ENCODE data around the gene ARSG. TPM values are rescaled to one million over a fixed set of nuclear protein-coding genes. Genes with fewer than 3 reads are reported as not detected.
"Not testable (repeated sequence)": the region's sequence is repeated elsewhere in the genome, so short reads cannot be mapped to it uniquely, and the experiment has no call there.

The ARSG gene
- total and polyA plus RNA-seq, 4 donors = 0.88 to 7.1 (median 4.6) TPM

- intact Hi-C loops (cut with DNase I); H3K9me3 ChIP-seq (ENCODE audit: control insufficient read depth, low read length); H3K4me3 ChIP-seq (ENCODE audit: low read length in 2 of 2); H3K36me3 ChIP-seq (ENCODE audit: control insufficient read depth in 1 of 2, insufficient read depth in 2 of 2, low read length in 1 of 2); H3K27ac ChIP-seq (ENCODE audit: low read depth in 1 of 2, low read length in 2 of 2); ATAC-seq (ENCODE audit: low FRiP score); H3K27me3 ChIP-seq (ENCODE audit: control insufficient read depth in 1 of 2, insufficient read depth in 2 of 2, low read length in 1 of 2); DNase-seq; H3K4me1 ChIP-seq (ENCODE audit: control insufficient read depth in 1 of 2, insufficient read depth in 2 of 2, low read length in 2 of 2): not testable (repeated sequence)
- WGBS, 2 donors = 93 to 94% methylated on average over 5 of the region's 5 CpGs
These were observed 63.8 kb downstream of the ARSG start for GRCh38 chr17:68355108-68355507.

- Histone ChIP-seq H3K9me3 (ENCODE audit: control insufficient read depth, low read length) (no peaks in the 10 kb centered on the region), H3K27ac (ENCODE audit: low read depth in 1 of 2, low read length in 2 of 2) (no peak overlapping the region), H3K4me3 (ENCODE audit: low read length in 2 of 2) (no peak overlapping the region), H3K27me3 (ENCODE audit: control insufficient read depth in 1 of 2, insufficient read depth in 2 of 2, low read length in 1 of 2) (no peaks in the 10 kb centered on the region), H3K4me1 (ENCODE audit: control insufficient read depth in 1 of 2, insufficient read depth in 2 of 2, low read length in 2 of 2) (no peaks in the 10 kb centered on the region), H3K36me3 (ENCODE audit: control insufficient read depth in 1 of 2, insufficient read depth in 2 of 2, low read length in 1 of 2) (no peaks in the 10 kb centered on the region)
- 85 to 90% methylated on average over 8 of the region's 8 CpGs for WGBS, 2 donors
- no peak for ATAC-seq (ENCODE audit: low FRiP score)
- no peak for DNase-seq
- intact Hi-C loops (cut with DNase I) = no loop called here
These were observed 65.2 kb downstream of the ARSG start for GRCh38 chr17:68356520-68356919.

GRCh38 chr17:68356949-68357455 is 65.7 kb downstream of the ARSG start:
- ATAC-seq (ENCODE audit: low FRiP score) (no peak), DNase-seq (no peak)
- intact Hi-C loops (cut with DNase I) = no loop called here
- H3K27ac ChIP-seq (ENCODE audit: low read depth in 1 of 2, low read length in 2 of 2) = no peak overlapping the region
- no peaks in the 10 kb centered on the region for H3K27me3 ChIP-seq (ENCODE audit: control insufficient read depth in 1 of 2, insufficient read depth in 2 of 2, low read length in 1 of 2)
- no peaks in the 10 kb centered on the region for H3K36me3 ChIP-seq (ENCODE audit: control insufficient read depth in 1 of 2, insufficient read depth in 2 of 2, low read length in 1 of 2)
- no peaks in the 10 kb centered on the region for H3K4me1 ChIP-seq (ENCODE audit: control insufficient read depth in 1 of 2, insufficient read depth in 2 of 2, low read length in 2 of 2)
- H3K4me3 ChIP-seq (ENCODE audit: low read length in 2 of 2) = no peak overlapping the region
- 85 to 87% methylated on average over 3 of the region's 3 CpGs for WGBS, 2 donors
- H3K9me3 ChIP-seq (ENCODE audit: control insufficient read depth, low read length) = no peaks in the 10 kb centered on the region

- intact Hi-C loops (cut with DNase I) = no loop called here
- Histone ChIP-seq H3K9me3 (ENCODE audit: control insufficient read depth, low read length) (no peaks in the 10 kb centered on the region), H3K36me3 (ENCODE audit: control insufficient read depth in 1 of 2, insufficient read depth in 2 of 2, low read length in 1 of 2) (no peaks in the 10 kb centered on the region), H3K4me1 (ENCODE audit: control insufficient read depth in 1 of 2, insufficient read depth in 2 of 2, low read length in 2 of 2) (no peaks in the 10 kb centered on the region), H3K4me3 (ENCODE audit: low read length in 2 of 2) (no peak overlapping the region), H3K27ac (ENCODE audit: low read depth in 1 of 2, low read length in 2 of 2) (no peak overlapping the region), H3K27me3 (ENCODE audit: control insufficient read depth in 1 of 2, insufficient read depth in 2 of 2, low read length in 1 of 2) (no peaks in the 10 kb centered on the region)
- ATAC-seq (ENCODE audit: low FRiP score) (no peak), DNase-seq (no peak)
- WGBS, 2 donors = 94 to 96% methylated on average over 4 of the region's 4 CpGs
These were observed 66.6 kb downstream of the ARSG start for GRCh38 chr17:68357886-68358285.

- Histone ChIP-seq H3K9me3 (ENCODE audit: control insufficient read depth, low read length) (no peaks in the 10 kb centered on the region), H3K27ac (ENCODE audit: low read depth in 1 of 2, low read length in 2 of 2) (no peak overlapping the region), H3K4me1 (ENCODE audit: control insufficient read depth in 1 of 2, insufficient read depth in 2 of 2, low read length in 2 of 2) (no peaks in the 10 kb centered on the region), H3K36me3 (ENCODE audit: control insufficient read depth in 1 of 2, insufficient read depth in 2 of 2, low read length in 1 of 2) (no peaks in the 10 kb centered on the region), H3K27me3 (ENCODE audit: control insufficient read depth in 1 of 2, insufficient read depth in 2 of 2, low read length in 1 of 2) (no peaks in the 10 kb centered on the region), H3K4me3 (ENCODE audit: low read length in 2 of 2) (no peak overlapping the region)
- intact Hi-C loops (cut with DNase I) = no loop called here
- DNase-seq (no peak), ATAC-seq (ENCODE audit: low FRiP score) (no peak)
- 82 to 87% methylated on average over 13 of the region's 13 CpGs for WGBS, 2 donors
These were observed 68.7 kb downstream of the ARSG start for GRCh38 chr17:68359791-68360535.

GRCh38 chr17:68365469-68365868 is 74.2 kb downstream of the ARSG start:
- intact Hi-C loops (cut with DNase I) = no loop called here
- no peak for DNase-seq
- H3K27me3 ChIP-seq (ENCODE audit: control insufficient read depth in 1 of 2, insufficient read depth in 2 of 2, low read length in 1 of 2) = no peaks in the 10 kb centered on the region

GRCh38 chr17:68368387-68368786 is 77.1 kb downstream of the ARSG start:
- DNase-seq (no peak), ATAC-seq (ENCODE audit: low FRiP score) (no peak)
- Histone ChIP-seq H3K4me1 (ENCODE audit: control insufficient read depth in 1 of 2, insufficient read depth in 2 of 2, low read length in 2 of 2) (no peaks in the 10 kb centered on the region), H3K4me3 (ENCODE audit: low read length in 2 of 2) (no peak overlapping the region), H3K27ac (ENCODE audit: low read depth in 1 of 2, low read length in 2 of 2) (no peak overlapping the region), H3K9me3 (ENCODE audit: control insufficient read depth, low read length) (no peaks in the 10 kb centered on the region), H3K27me3 (ENCODE audit: control insufficient read depth in 1 of 2, insufficient read depth in 2 of 2, low read length in 1 of 2) (no peaks in the 10 kb centered on the region), H3K36me3 (ENCODE audit: control insufficient read depth in 1 of 2, insufficient read depth in 2 of 2, low read length in 1 of 2) (no peaks in the 10 kb centered on the region)
- intact Hi-C loops (cut with DNase I) = no loop called here
- 82 to 94% methylated on average over 5 of the region's 5 CpGs for WGBS, 2 donors

More at GRCh38 chr17:68365469-68365868, 74.2 kb downstream of the ARSG start:
- Histone ChIP-seq H3K36me3 (ENCODE audit: control insufficient read depth in 1 of 2, insufficient read depth in 2 of 2, low read length in 1 of 2) (no peaks in the 10 kb centered on the region), H3K4me1 (ENCODE audit: control insufficient read depth in 1 of 2, insufficient read depth in 2 of 2, low read length in 2 of 2) (no peaks in the 10 kb centered on the region), H3K4me3 (ENCODE audit: low read length in 2 of 2) (no peak overlapping the region), H3K27ac (ENCODE audit: low read depth in 1 of 2, low read length in 2 of 2) (no peak overlapping the region), H3K9me3 (ENCODE audit: control insufficient read depth, low read length) (no peaks in the 10 kb centered on the region)
- no peak for ATAC-seq (ENCODE audit: low FRiP score)
- WGBS, 2 donors = 93% methylated on average over 2 of the region's 2 CpGs

- Histone ChIP-seq H3K36me3 (ENCODE audit: control insufficient read depth in 1 of 2, insufficient read depth in 2 of 2, low read length in 1 of 2) (no peaks in the 10 kb centered on the region), H3K4me3 (ENCODE audit: low read length in 2 of 2) (no peak overlapping the region), H3K4me1 (ENCODE audit: control insufficient read depth in 1 of 2, insufficient read depth in 2 of 2, low read length in 2 of 2) (peaks cover 0 to 2% of the 10 kb centered on the region in 2 donors), H3K9me3 (ENCODE audit: control insufficient read depth, low read length) (no peaks in the 10 kb centered on the region), H3K27ac (ENCODE audit: low read depth in 1 of 2, low read length in 2 of 2) (no peak overlapping the region), H3K27me3 (ENCODE audit: control insufficient read depth in 1 of 2, insufficient read depth in 2 of 2, low read length in 1 of 2) (no peaks in the 10 kb centered on the region)
- DNase-seq = no peak
- 94% methylated on average over 8 of the region's 8 CpGs for WGBS, 2 donors
- no peak for ATAC-seq (ENCODE audit: low FRiP score)
- intact Hi-C loops (cut with DNase I) = no loop called here
These were observed 84.3 kb downstream of the ARSG start for GRCh38 chr17:68375566-68375965.

- H3K36me3 ChIP-seq (ENCODE audit: control insufficient read depth in 1 of 2, insufficient read depth in 2 of 2, low read length in 1 of 2); H3K27ac ChIP-seq (ENCODE audit: low read depth in 1 of 2, low read length in 2 of 2); H3K27me3 ChIP-seq (ENCODE audit: control insufficient read depth in 1 of 2, insufficient read depth in 2 of 2, low read length in 1 of 2); H3K4me3 ChIP-seq (ENCODE audit: low read length in 2 of 2); H3K4me1 ChIP-seq (ENCODE audit: control insufficient read depth in 1 of 2, insufficient read depth in 2 of 2, low read length in 2 of 2); H3K9me3 ChIP-seq (ENCODE audit: control insufficient read depth, low read length); ATAC-seq (ENCODE audit: low FRiP score); intact Hi-C loops (cut with DNase I); DNase-seq: not testable (repeated sequence)
- 93 to 95% methylated on average over 2 of the region's 2 CpGs for WGBS, 2 donors
These were observed 84.9 kb downstream of the ARSG start for GRCh38 chr17:68376178-68376577.
